ENCODE measurements around the gene ELMO1. TPM values are rescaled to one million over a fixed set of nuclear protein-coding genes. Genes with fewer than 3 reads are reported as not detected.

The ELMO1 gene
- total RNA-seq, 1 experiment from 2014 or later, result 0.45 TPM

DNA sequence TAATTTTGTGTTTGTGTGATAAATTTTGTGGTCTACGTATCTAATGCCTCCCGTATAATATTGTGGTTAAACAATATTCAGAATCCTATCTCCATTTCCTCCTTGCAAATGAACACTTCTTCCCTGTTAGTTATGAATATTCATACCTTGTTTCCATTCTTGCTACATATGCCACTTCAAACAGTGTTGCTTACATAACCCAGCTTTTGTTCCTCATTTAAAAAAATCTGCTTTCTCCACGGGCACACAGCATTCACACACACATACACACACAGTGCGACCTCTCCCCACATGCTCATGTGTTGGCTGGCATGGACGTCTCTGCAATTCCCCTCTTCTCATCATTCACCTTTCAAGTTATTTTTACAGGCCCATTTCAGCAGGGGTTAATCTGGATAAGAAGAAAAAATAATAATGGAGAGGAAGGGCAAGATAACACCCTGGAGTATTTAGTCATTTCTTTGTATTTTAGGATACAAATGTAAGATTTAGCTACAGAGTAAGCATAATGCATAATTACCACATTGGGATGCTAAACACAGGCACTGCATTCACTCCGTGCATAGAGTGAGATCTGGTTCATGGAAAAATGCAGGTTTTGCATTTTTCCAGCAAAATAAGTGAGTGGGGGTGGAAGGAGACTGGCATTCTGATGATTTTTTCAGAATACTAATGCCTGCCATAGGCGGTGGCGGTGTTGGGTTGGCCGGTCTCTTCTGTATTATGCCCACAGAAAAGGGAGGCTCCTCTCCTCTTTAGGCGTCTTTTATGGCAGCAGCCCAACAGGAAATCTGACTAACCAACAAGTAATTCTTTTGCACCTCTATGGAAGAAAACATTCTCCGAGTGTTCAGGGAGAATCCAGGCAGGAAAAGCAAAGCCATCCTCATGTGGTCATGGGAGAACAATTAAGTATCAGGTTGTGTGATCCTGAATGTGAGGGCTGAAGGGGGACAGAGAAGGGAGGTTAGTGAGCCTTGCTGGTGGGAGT is 31.7 kb upstream of the ELMO1 start:
- DNase-seq (ENCODE audit: low read depth, low spot score), result no peak
- in situ Hi-C loops (cut with HindIII; ENCODE audit: low pct_unique_long_range_greater_than_20kb, low sequenced_read_pairs), result no loop called here

DNA sequence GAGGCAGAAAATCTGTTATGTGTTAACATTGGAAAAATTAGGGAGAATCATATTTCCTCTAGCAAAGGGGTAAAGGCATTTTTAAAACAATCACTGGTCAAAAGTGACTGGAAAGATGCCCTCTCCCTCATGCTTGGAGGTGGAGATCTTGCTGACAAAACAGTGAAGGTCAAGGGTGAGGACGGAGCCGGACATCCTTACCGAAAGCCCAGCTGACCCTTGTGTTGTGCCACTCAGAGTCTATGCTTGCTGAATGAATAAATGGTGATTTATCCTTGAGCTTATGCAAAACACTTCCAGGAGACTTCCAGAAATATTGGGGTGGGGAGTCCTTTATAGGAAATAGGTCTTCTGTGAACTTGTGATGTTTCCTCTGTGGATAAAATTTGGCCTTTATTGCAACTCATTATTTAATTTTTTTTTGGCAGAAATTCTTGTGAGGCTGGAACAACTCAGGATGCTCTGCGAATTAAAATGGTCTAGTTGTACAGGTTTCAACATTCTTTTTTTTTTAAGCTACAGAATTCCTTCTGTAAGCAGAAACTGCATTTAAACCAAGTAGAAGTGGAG is 28.3 kb upstream of the ELMO1 start:
- DNase-seq (ENCODE audit: low read depth, low spot score), result no peak
- in situ Hi-C loops (cut with HindIII; ENCODE audit: low pct_unique_long_range_greater_than_20kb, low sequenced_read_pairs), result no loop called here

DNA sequence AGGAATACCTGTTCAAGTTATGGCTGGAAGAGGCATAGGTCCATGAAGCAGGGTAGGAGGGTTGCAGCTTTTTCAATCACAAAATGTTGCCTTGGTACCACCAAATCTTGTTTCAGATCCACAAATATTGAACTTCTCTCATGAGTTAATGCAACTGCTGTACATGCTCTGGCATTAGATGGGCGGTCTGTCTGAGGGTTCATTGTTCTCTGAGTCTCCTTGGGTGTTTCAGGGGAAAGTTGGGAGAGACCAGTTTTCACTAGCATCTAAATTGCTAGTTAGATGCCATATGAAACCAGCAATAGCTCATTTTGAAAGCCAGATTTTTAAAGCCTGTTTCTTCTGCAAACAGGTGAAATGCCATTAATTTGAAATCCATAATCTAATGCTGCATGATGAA is 27.8 kb upstream of the ELMO1 start:
- no peak for DNase-seq (ENCODE audit: low read depth, low spot score)

DNA sequence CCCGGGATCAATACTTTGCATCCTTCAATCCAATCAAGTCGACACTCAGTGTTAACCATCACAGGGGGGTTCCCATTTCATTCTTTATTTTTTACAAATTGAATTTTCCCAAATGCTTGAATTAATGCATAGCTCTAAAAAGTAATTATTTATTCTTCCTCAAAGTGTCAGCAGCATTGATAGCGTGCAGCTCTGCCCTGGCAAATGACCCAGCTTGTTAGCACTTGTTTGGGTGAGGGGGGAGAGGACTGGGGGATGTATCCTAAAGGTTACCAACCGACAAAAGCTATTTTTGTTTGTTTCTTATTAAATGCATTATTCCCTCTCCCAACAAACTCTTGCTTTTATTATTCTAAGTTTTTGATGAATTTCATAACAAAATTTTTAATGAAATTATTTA is 27.0 kb upstream of the ELMO1 start:
- DNase-seq (ENCODE audit: low read depth, low spot score), result no peak
- in situ Hi-C loops (cut with HindIII; ENCODE audit: low pct_unique_long_range_greater_than_20kb, low sequenced_read_pairs), result no loop called here

More for the DNA sequence above, 27.8 kb upstream of the ELMO1 start:
- in situ Hi-C loops (cut with HindIII; ENCODE audit: low pct_unique_long_range_greater_than_20kb, low sequenced_read_pairs), result no loop called here

- in situ Hi-C loops (cut with HindIII; ENCODE audit: low pct_unique_long_range_greater_than_20kb, low sequenced_read_pairs), result no loop called here
- DNase-seq (ENCODE audit: low read depth, low spot score), result no peak
Measured at GRCh38 chr7:37471619-37472018, 23.0 kb upstream of the ELMO1 start.

GRCh38 chr7:37467002-37467401 is 18.3 kb upstream of the ELMO1 start:
- in situ Hi-C loops (cut with HindIII; ENCODE audit: low pct_unique_long_range_greater_than_20kb, low sequenced_read_pairs), result no loop called here
- DNase-seq (ENCODE audit: low read depth, low spot score), result no peak

GRCh38 chr7:37462138-37462537 is 13.5 kb upstream of the ELMO1 start:
- in situ Hi-C loops (cut with HindIII; ENCODE audit: low pct_unique_long_range_greater_than_20kb, low sequenced_read_pairs), result no loop called here
- no peak for DNase-seq (ENCODE audit: low read depth, low spot score)

- in situ Hi-C loops (cut with HindIII; ENCODE audit: low pct_unique_long_range_greater_than_20kb, low sequenced_read_pairs), result no loop called here
- no peak for DNase-seq (ENCODE audit: low read depth, low spot score)
Measured at GRCh38 chr7:37455081-37455480, 6.4 kb upstream of the ELMO1 start.

- in situ Hi-C loops (cut with HindIII; ENCODE audit: low pct_unique_long_range_greater_than_20kb, low sequenced_read_pairs), result no loop called here
- no peak for DNase-seq (ENCODE audit: low read depth, low spot score)
Measured at GRCh38 chr7:37452346-37452745, 3.7 kb upstream of the ELMO1 start.

- in situ Hi-C loops (cut with HindIII; ENCODE audit: low pct_unique_long_range_greater_than_20kb, low sequenced_read_pairs), result no loop called here
- no peak for DNase-seq (ENCODE audit: low read depth, low spot score)
Measured at GRCh38 chr7:37450035-37450434, 1.4 kb upstream of the ELMO1 start.

- in situ Hi-C loops (cut with HindIII; ENCODE audit: low pct_unique_long_range_greater_than_20kb, low sequenced_read_pairs), result no loop called here
Measured at GRCh38 chr7:37449621-37450020, 957 bp upstream of the ELMO1 start.

DNA sequence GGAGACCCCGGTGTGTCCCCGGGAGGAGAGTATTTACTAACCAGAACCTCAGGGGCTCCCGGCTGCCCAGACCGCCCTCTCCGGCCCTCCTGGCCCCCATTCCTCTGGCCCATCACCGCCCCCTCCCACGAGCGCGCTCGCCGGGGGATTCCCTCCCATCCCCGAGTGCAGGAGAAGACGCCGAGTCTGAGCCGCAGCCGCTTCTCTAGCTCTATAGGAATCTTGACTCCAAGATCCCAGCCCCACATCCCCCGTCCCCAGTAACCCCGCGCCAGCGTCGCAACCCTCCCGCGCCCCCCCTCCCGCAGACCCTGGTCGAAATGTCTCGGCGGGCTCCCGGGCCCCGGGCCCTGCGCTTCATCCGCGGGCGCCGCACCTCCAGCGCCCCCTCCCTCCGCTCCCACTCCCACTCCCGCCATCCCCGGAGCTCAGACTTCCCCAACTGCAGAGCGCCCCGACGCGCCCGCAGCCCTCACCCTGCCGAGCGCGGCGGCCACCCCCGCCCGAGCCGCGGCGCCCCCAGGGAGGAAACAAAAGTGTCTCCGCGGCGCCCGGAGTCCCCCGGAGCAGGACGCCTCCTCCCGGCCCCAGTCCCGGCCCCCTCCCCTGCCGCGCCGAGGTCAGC is 541 bp downstream of the ELMO1 start:
- in situ Hi-C loops (cut with HindIII; ENCODE audit: low pct_unique_long_range_greater_than_20kb, low sequenced_read_pairs), result no loop called here
- DNase-seq (ENCODE audit: low read depth, low spot score), result no peak

More at GRCh38 chr7:37449621-37450020, 957 bp upstream of the ELMO1 start:
- no peak for DNase-seq (ENCODE audit: low read depth, low spot score)

DNA sequence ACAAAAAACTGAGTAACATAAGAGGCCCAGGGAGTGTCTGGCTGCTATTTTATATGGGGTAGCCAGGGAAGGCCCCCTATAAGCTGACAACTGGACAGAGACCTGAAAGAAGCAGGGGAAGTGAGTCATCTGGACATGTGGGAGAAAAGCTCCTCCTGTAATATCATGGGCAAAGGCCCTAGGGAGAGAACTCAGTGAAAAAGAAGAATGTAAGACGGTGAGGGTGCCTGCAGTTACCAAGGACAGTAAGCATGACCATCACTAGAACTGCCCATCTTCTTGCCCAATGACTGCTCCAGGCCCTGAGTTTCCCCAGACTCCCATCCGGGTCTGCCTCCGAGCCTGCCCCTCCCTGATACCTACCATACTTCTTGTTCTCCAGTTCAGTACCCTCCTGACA is 2.3 kb downstream of the ELMO1 start:
- in situ Hi-C loops (cut with HindIII; ENCODE audit: low pct_unique_long_range_greater_than_20kb, low sequenced_read_pairs), result no loop called here
- no peak for DNase-seq (ENCODE audit: low read depth, low spot score)

DNA sequence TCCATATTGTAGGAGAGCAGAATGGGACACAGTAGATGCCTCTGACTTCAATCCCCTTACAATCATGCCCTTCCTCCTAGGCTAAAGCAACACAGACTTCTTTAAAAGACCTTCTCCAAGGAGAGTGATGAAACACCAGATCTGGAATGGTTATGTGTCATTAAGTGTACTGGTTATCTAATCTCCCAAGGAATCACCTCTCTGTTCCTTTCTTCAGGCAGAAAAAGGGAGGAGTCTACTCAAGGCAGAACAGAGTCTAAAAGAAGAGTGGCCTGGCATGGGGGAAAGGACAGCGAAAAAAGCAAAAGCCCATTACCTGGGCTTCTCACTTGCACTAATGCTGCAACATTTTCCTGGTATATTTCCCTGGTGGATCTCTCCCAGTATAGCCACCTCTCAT is 2.9 kb downstream of the ELMO1 start:
- in situ Hi-C loops (cut with HindIII; ENCODE audit: low pct_unique_long_range_greater_than_20kb, low sequenced_read_pairs), result no loop called here
- DNase-seq (ENCODE audit: low read depth, low spot score), result no peak

- in situ Hi-C loops (cut with HindIII; ENCODE audit: low pct_unique_long_range_greater_than_20kb, low sequenced_read_pairs), result no loop called here
- no peak for DNase-seq (ENCODE audit: low read depth, low spot score)
Measured at GRCh38 chr7:37445064-37445723, 3.5 kb downstream of the ELMO1 start.

GRCh38 chr7:37443627-37444026 is 5.0 kb downstream of the ELMO1 start:
- no peak for DNase-seq (ENCODE audit: low read depth, low spot score)
- in situ Hi-C loops (cut with HindIII; ENCODE audit: low pct_unique_long_range_greater_than_20kb, low sequenced_read_pairs), result no loop called here

DNA sequence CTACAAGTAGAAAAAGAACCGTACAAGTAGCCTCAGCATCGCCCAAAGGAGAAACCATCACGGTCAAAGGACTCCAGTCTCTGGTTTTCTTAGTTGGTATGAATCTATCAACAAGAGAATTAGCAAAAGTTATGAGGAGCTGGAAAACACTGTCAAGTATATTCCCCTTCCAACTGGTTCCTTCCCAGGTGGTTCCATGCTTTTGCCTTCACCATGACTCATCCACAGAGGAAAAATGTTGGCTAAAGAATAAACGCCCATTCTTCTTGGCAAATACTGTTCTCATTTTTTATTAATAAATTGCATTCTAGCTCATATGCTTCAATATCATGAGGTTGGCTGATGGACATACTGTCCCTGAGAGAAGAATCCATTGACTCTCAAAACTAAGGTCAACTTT is 6.4 kb downstream of the ELMO1 start:
- DNase-seq (ENCODE audit: low read depth, low spot score), result no peak
- in situ Hi-C loops (cut with HindIII; ENCODE audit: low pct_unique_long_range_greater_than_20kb, low sequenced_read_pairs), result no loop called here

DNA sequence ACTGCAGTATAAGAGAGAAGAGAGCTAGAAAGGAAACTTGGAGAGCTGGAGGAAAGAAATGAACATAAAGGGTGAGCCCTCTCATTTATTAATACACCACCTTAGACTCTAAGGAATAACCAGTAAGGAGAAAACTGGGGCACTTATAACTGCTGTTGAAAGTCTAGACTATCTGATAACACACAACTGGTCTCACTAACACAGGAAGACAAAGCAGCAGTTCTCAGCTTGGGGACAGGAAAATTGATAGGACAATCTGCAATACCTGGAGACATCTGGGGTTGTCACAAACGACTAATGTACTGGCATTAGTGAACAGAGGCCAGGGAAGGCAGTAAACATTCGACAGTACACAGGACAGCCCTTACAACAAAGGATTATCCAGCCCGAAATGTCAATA is 6.8 kb downstream of the ELMO1 start:
- in situ Hi-C loops (cut with HindIII; ENCODE audit: low pct_unique_long_range_greater_than_20kb, low sequenced_read_pairs), result no loop called here

More for the DNA sequence above, 6.8 kb downstream of the ELMO1 start:
- DNase-seq (ENCODE audit: low read depth, low spot score), result no peak

Measured in SK-MEL-5 (cell line).